Neural progenitor cell (in vitro differentiated cells): ENCODE data around the gene STX1A. TPM values are rescaled to one million over a fixed set of nuclear protein-coding genes. Genes with fewer than 3 reads are reported as not detected.

Source experiments
- DNase-seq: peaks from one replicate; pipeline ENCODE4 v3.0.0-alpha.2; 2016; ENCODE audit warnings: low spot score
- H2AFZ ChIP-seq: fragments of 200-600 bp; sonication (generic); replicated peaks from 2 replicates; pipeline ENCODE4 v1.6.1; 2016; ENCODE audit warnings: antibody characterized with exemption
- H3F3A ChIP-seq: fragments of 200-600 bp; sonication (generic); 2 replicates; pipeline ENCODE4 v1.6.1; 2016; ENCODE audit warnings: antibody characterized with exemption, low read depth
- H3K27ac ChIP-seq: fragments of 200-600 bp; sonication (generic); 2 replicates; pipeline ENCODE4 v1.5.1; 2016; ENCODE audit warnings: mild to moderate bottlenecking
- H3K27me3 ChIP-seq: fragments of 200-600 bp; sonication (generic); 2 replicates; pipeline ENCODE4 v1.6.1; 2016; ENCODE audit warnings: mild to moderate bottlenecking, moderate library complexity
- H3K36me3 ChIP-seq: fragments of 200-600 bp; sonication (generic); 2 replicates; pipeline ENCODE4 v1.5.1; 2016
- H3K4me1 ChIP-seq: fragments of 200-600 bp; sonication (generic); 2 replicates; pipeline ENCODE4 v1.6.1; 2016; ENCODE audit warnings: mixed run types
- H3K4me2 ChIP-seq: fragments of 200-600 bp; sonication (generic); 2 replicates; pipeline ENCODE4 v1.6.1; 2016
- H3K4me3 ChIP-seq: fragments of 200-600 bp; sonication (generic); 2 replicates; pipeline ENCODE4 v1.5.1; 2016
- H3K79me2 ChIP-seq: fragments of 200-600 bp; sonication (generic); 2 replicates; pipeline ENCODE4 v1.6.1; 2016; ENCODE audit warnings: low read depth
- H3K9ac ChIP-seq: fragments of 200-600 bp; sonication (generic); 2 replicates; pipeline ENCODE4 v1.6.1; 2016
- H3K9me3 ChIP-seq: fragments of 200-600 bp; sonication (generic); 2 replicates; pipeline ENCODE4 v1.5.1; 2016; ENCODE audit warnings: low read depth
- H4K20me1 ChIP-seq: fragments of 200-600 bp; sonication (generic); 2 replicates; pipeline ENCODE4 v1.6.1; 2016; ENCODE audit warnings: low read depth
- H3K27ac Mint-ChIP-seq: 3 replicates; pipeline ENCODE4 v1.8.0; 2021; ENCODE audit warnings: mixed read lengths
- H3K27me3 Mint-ChIP-seq: 2 replicates; pipeline ENCODE4 v1.8.0; 2022; ENCODE audit warnings: low read depth, mild to moderate bottlenecking, inconsistent platforms, moderate library complexity, mixed read lengths; ENCODE audit not compliant: insufficient read depth
- H3K36me3 Mint-ChIP-seq: 3 replicates; pipeline ENCODE4 v1.8.0; 2021; ENCODE audit warnings: mixed read lengths
- H3K4me1 Mint-ChIP-seq: 3 replicates; pipeline ENCODE4 v1.8.0; 2021; ENCODE audit warnings: mixed read lengths
- H3K4me3 Mint-ChIP-seq: 3 replicates; pipeline ENCODE4 v1.8.0; 2021; ENCODE audit warnings: mild to moderate bottlenecking, moderate library complexity, mixed read lengths
- H3K9me3 Mint-ChIP-seq: 3 replicates; pipeline ENCODE4 v1.8.0; 2020; ENCODE audit warnings: mixed read lengths
- CTCF ChIP-seq: fragments of 200-600 bp; sonication (generic); IDR thresholded peaks from 2 replicates; pipeline ENCODE4 v1.5.1; 2017; ENCODE audit warnings: antibody characterized with exemption, mild to moderate bottlenecking
- EZH2 ChIP-seq: fragments of 200-600 bp; sonication (generic); IDR thresholded peaks from 2 replicates; pipeline ENCODE4 v1.6.1; 2017; ENCODE audit warnings: antibody characterized with exemption, mild to moderate bottlenecking, moderate library complexity
- EZH2phosphoT487 ChIP-seq: fragments of 200-600 bp; sonication (generic); IDR thresholded peaks from 2 replicates; pipeline ENCODE4 v1.6.1; 2017; ENCODE audit warnings: antibody characterized with exemption
- microRNA counts: library from miRNA; unstranded; fragments of <30 nt; microRNA quantifications from one replicate; lab custom pipeline; 2016
- microRNA-seq: library from miRNA; unstranded; fragments of <30 nt; microRNA quantifications from one replicate; pipeline ENCODE4, GENCODE V29; 2016
- small RNA-seq: library from RNA; depleted of rRNA; stranded (forward); fragments of <200 nt; gene quantifications from one replicate; pipeline ENCODE3, GENCODE V24; 2015
- total RNA-seq: library from RNA; depleted of rRNA; stranded (reverse); fragments of >200 nt; gene quantifications from 2 replicates; pipeline ENCODE4 v1.2.3, GENCODE V29; 2015; ENCODE audit warnings: low replicate concordance

Gene STX1A
- total RNA-seq, 1 donor from 2014 or later: 21.9 TPM

- peaks cover 3% of the 10 kb centered on the region for H3K9me3 Mint-ChIP-seq
- no peak overlapping the region for H3K4me3 Mint-ChIP-seq
- H3K27ac ChIP-seq: no peak overlapping the region
- TF ChIP-seq EZH2phosphoT487 (no peak), CTCF (no peak), EZH2 (no peak)
- H3K27me3 Mint-ChIP-seq: peaks cover 44% of the 10 kb centered on the region
- no peaks in the 10 kb centered on the region for H3K79me2 ChIP-seq
- peaks cover 42% of the 10 kb centered on the region for H3K27me3 ChIP-seq
- no peaks in the 10 kb centered on the region for H3K36me3 Mint-ChIP-seq
- no peak overlapping the region for H2AFZ ChIP-seq
- H3K4me1 Mint-ChIP-seq: peaks cover 5% of the 10 kb centered on the region
- H3K9me3 ChIP-seq: no peaks in the 10 kb centered on the region
- H4K20me1 ChIP-seq: no peaks in the 10 kb centered on the region
- DNase-seq: no peak
- H3K4me2 ChIP-seq: no peak overlapping the region
- H3K9ac ChIP-seq: no peak overlapping the region
- no peaks in the 10 kb centered on the region for H3K4me1 ChIP-seq
- H3K27ac Mint-ChIP-seq: peak overlapping the region; percentile 6
- no peaks in the 10 kb centered on the region for H3F3A ChIP-seq
- H3K36me3 ChIP-seq: no peaks in the 10 kb centered on the region
- no peak overlapping the region for H3K4me3 ChIP-seq
Observed at GRCh38 chr7:73652541-73652949, 66.9 kb downstream of the STX1A start.

GRCh38 chr7:73650524-73650923 is 68.9 kb downstream of the STX1A start:
- no peak overlapping the region for H2AFZ ChIP-seq
- H3K9me3 ChIP-seq: no peaks in the 10 kb centered on the region
- H3K9me3 Mint-ChIP-seq: peaks cover 1% of the 10 kb centered on the region
- H3K36me3 ChIP-seq: no peaks in the 10 kb centered on the region
- no peak overlapping the region for H3K9ac ChIP-seq
- no peak overlapping the region for H3K27ac ChIP-seq
- no peaks in the 10 kb centered on the region for H3K36me3 Mint-ChIP-seq
- H3K4me3 ChIP-seq: no peak overlapping the region
- no peaks in the 10 kb centered on the region for H3K79me2 ChIP-seq
- no peak for TF ChIP-seq CTCF
- TF ChIP-seq EZH2: no peak
- no peak for TF ChIP-seq EZH2phosphoT487
- H3K4me1 Mint-ChIP-seq: peaks cover 5% of the 10 kb centered on the region
- H4K20me1 ChIP-seq: no peaks in the 10 kb centered on the region
- peaks cover 62% of the 10 kb centered on the region for H3K27me3 ChIP-seq
- peaks cover 5% of the 10 kb centered on the region for H3F3A ChIP-seq
- peaks cover 52% of the 10 kb centered on the region for H3K27me3 Mint-ChIP-seq
- DNase-seq: no peak
- no peak overlapping the region for H3K27ac Mint-ChIP-seq
- H3K4me1 ChIP-seq: no peaks in the 10 kb centered on the region
- H3K4me2 ChIP-seq: no peak overlapping the region
- no peak overlapping the region for H3K4me3 Mint-ChIP-seq

GRCh38 chr7:73649576-73649975 is 69.9 kb downstream of the STX1A start:
- Histone ChIP-seq H3K27ac (no peak overlapping the region), H3K4me3 (no peak overlapping the region), H3K4me1 (no peaks in the 10 kb centered on the region), H4K20me1 (no peaks in the 10 kb centered on the region), H3K79me2 (no peaks in the 10 kb centered on the region), H3K36me3 (no peaks in the 10 kb centered on the region), H3K9ac (no peak overlapping the region), H3K9me3 (no peaks in the 10 kb centered on the region), H3F3A (peaks cover 5% of the 10 kb centered on the region), H3K27me3 (peaks cover 64% of the 10 kb centered on the region), H3K4me2 (no peak overlapping the region), H2AFZ (no peak overlapping the region)
- Mint-ChIP-seq H3K4me3 (peak overlapping the region; percentile 67), H3K4me1 (peaks cover 5% of the 10 kb centered on the region), H3K9me3 (no peaks in the 10 kb centered on the region), H3K36me3 (no peaks in the 10 kb centered on the region), H3K27me3 (peaks cover 54% of the 10 kb centered on the region), H3K27ac (no peak overlapping the region)
- TF ChIP-seq EZH2phosphoT487 (no peak), CTCF (no peak), EZH2 (no peak)
- DNase-seq: no peak

MicroRNAs encoded within 50 kb of the gene (microRNA counts, 767-probe panel; counts per million panel counts)
- microRNA hsa-miR-4284 (lab: Ali Mortazavi, UCI): 460 counts per million, percentile 90 among the panel's probes with 10 or more counts

Small RNAs within 50 kb of the gene (microRNA-seq; reads per million reads assigned to microRNA genes)
- not detected for gene MIR4284

Small RNAs within 50 kb of the gene (small RNA-seq; reads per million reads assigned to genes)
- gene MIR4284 (not detected), gene RN7SL265P (not detected)

Other genes with a start within 250 kb of the STX1A start
- gene BAZ1B, start 197.4 kb downstream of the STX1A start, total RNA-seq: 69.3 and 85.8 TPM in 2 replicates
- gene BCL7B, start 162.0 kb downstream of the STX1A start, total RNA-seq: 10.4 and 29.9 TPM in 2 replicates
- gene TBL2, start 141.1 kb downstream of the STX1A start, total RNA-seq: 29.0 and 50.4 TPM in 2 replicates
- 0.87 and 0.90 TPM in 2 replicates for gene MLXIPL, start 95.1 kb downstream of the STX1A start, total RNA-seq
- 7.0 and 24.6 TPM in 2 replicates for gene VPS37D, start 51.8 kb downstream of the STX1A start, total RNA-seq
- gene DNAJC30, start 36.2 kb downstream of the STX1A start, total RNA-seq: 0.94 and 2.6 TPM in 2 replicates
- gene BUD23, start 36.1 kb downstream of the STX1A start, total RNA-seq: 22.8 and 41.6 TPM in 2 replicates
- gene ABHD11, start 19.1 kb upstream of the STX1A start, total RNA-seq: 9.3 and 15.1 TPM in 2 replicates
- 1.6 and 14.2 TPM in 2 replicates for gene CLDN3, start 50.6 kb upstream of the STX1A start, total RNA-seq
- gene CLDN4, start 111.3 kb upstream of the STX1A start, total RNA-seq: 2.8 TPM in 1 of 2 replicates, not detected in the other
- 10.5 and 12.0 TPM in 2 replicates for gene METTL27, start 122.8 kb upstream of the STX1A start, total RNA-seq
- not detected in 2 replicates for gene TMEM270, start 141.5 kb upstream of the STX1A start, total RNA-seq